SK-N-DZ (cell line): ENCODE results near the gene NT5DC2.

Experiments used
- DNase-seq: peaks from one replicate; pipeline ENCODE4 v3.0.0-alpha.2; 2015; ENCODE audit warnings: low spot score

The NT5DC2 gene

GRCh38 chr3:52525680-52526561, 7.7 kb downstream of the NT5DC2 start:
- DNase-seq: no peak

DNA sequence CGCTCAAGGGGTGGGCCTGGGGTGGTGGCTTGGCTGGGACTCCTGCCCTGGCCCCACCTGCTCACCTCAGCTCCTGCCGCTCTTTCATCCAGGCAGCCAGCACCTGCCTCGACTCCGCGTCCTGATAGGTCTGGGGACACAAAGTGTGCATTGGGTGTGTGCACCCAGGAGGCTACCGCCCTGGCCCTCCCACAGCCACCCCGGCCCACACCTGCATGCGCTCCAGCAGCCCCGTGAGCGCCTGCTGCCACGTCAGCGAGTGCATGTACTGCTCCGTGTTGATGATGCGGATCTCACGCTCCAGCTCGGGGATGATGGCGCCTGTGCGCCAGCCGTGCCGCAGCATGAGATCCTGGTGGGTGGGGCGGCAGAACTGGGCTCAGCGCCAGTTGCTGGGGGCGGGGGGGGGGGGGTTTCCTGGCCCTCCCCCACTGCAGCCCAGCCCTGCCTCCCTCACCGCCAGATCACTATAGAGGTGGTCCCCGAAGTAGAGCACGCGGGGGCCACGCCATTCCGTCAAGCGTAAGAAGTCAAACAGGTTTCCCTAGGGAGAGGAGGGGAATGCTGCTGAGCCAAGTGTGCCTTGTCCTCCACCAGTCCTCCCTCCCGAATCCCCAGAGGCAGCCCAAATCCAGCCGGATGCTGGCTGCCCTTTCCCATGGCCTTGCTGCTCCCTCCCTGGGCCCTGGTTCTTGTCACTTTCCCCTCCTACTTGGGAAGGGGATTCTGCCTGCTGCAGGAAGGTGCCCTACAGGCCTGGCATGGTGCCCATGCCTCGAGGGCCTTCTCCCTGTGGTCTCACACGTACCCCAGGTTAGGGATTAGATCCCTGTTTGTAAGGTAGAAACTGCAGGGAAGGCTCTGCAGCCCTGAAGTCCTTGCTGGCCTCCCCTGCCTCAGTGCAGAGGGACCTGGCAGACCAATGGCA, 8.6 kb downstream of the NT5DC2 start:
- no peak for DNase-seq

- no peak for DNase-seq
Observed at GRCh38 chr3:52524258-52524751, 9.4 kb downstream of the NT5DC2 start.

DNA sequence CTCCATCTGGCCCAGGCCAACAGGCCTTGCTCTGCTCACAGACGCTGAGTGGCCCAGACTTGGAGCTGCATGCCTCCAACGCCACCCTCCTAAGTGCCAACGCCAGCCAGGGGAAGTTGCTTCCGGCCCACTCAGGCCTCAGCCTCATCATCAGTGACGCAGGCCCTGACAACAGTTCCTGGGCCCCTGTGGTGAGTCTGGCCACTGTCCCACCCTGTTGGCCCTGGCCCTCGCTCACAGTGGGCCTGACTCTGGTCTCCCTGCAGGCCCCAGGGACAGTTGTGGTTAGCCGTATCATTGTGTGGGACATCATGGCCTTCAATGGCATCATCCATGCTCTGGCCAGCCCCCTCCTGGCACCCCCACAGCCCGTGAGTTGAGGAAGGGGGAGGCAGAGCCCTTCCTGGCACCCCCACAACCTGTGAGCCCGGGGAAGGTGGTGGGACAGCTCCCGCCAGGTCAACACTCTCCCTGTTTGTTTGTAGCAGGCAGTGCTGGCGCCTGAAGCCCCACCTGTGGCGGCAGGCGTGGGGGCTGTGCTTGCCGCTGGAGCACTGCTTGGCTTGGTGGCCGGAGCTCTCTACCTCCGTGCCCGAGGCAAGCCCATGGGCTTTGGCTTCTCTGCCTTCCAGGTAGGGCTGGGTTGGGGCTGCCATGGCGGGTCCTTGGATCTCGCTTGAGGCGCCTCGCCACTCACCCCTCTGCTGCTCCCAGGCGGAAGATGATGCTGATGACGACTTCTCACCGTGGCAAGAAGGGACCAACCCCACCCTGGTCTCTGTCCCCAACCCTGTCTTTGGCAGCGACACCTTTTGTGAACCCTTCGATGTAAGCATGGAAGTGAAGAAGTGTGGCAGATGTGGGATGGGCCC, 10.0 kb downstream of the NT5DC2 start:
- DNase-seq: no peak

GRCh38 chr3:52522651-52523251, 10.9 kb downstream of the NT5DC2 start:
- no peak for DNase-seq

GRCh38 chr3:52521881-52522650, 11.6 kb downstream of the NT5DC2 start:
- DNase-seq: no peak

DNA sequence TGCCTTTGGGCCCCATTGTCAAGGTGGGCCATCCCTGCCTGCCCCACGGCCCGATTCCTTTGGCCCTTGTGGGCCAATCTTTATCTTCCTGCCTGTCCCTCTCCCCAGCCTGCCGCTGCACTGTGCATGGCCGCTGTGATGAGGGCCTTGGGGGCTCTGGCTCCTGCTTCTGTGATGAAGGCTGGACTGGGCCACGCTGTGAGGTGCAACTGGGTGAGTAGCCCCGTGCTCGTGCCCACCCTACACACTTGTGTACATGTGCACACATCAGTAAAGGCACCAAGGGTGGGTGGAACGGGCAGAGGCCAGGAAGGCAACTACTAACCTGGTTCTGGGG, 12.2 kb downstream of the NT5DC2 start:
- DNase-seq: no peak

DNA sequence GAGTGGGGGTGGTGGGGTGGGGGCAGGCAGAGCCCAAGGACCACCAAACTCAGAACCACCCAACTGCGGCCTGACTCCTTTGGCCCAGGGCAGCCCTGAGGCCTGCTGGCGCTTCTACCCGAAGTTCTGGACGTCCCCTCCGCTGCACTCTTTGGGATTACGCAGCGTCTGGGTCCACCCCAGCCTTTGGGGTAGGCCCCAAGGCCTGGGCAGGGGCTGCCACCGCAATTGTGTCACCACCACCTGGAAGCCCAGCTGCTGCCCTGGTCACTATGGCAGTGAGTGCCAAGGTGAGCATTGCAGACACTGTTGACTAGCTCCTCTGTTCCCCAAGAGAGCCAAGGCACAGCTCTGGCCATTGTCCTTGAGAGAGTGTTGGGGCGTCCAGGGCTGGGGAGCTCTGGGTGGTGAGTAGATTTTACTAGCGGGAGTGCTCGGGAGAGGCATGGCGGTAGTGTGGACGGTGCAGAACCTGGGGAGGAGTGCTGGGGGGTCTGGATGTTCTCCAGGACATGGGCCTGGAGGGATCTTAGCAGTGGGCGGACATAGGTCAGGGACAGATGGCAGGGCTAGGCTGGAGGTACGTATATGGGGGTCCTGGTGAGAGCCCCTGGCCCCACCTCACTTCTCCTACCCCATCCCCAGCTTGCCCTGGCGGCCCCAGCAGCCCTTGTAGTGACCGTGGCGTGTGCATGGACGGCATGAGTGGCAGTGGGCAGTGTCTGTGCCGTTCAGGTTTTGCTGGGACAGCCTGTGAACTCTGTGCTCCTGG, 12.8 kb downstream of the NT5DC2 start:
- DNase-seq: no peak

- DNase-seq: no peak
Observed at GRCh38 chr3:52520141-52520667, 13.5 kb downstream of the NT5DC2 start.

- DNase-seq: no peak
Observed at GRCh38 chr3:52519445-52520140, 14.1 kb downstream of the NT5DC2 start.

DNA sequence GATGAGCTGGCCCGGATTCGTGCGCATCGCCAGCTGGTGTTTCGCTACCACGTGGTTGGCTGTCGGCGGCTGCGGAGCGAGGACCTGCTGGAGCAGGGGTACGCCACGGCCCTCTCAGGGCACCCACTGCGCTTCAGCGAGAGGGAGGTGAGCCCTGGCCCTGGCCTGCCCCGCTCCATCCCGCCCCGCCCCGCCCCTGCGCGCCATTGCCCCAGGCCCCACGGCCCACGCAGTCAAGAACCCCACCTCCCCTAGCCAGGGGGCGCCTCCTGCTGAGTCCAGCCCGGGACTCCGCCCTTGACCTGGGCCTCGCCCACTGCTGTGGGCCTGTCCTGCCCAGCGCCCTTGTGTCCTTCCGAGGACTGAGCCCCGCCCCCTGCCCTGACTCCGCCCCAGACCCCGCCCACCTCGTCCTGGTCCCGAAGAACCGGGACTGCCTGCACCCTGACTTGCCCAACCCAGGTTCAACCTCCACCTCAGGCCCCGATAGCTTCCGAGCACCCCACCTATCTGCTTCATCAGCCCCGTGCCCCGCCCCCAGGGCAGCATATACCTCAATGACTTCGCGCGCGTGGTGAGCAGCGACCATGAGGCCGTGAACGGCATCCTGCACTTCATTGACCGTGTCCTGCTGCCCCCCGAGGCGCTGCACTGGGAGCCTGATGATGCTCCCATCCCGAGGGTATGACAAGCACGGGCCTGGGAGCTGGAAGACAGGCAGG, 14.8 kb downstream of the NT5DC2 start:
- DNase-seq: no peak

DNA sequence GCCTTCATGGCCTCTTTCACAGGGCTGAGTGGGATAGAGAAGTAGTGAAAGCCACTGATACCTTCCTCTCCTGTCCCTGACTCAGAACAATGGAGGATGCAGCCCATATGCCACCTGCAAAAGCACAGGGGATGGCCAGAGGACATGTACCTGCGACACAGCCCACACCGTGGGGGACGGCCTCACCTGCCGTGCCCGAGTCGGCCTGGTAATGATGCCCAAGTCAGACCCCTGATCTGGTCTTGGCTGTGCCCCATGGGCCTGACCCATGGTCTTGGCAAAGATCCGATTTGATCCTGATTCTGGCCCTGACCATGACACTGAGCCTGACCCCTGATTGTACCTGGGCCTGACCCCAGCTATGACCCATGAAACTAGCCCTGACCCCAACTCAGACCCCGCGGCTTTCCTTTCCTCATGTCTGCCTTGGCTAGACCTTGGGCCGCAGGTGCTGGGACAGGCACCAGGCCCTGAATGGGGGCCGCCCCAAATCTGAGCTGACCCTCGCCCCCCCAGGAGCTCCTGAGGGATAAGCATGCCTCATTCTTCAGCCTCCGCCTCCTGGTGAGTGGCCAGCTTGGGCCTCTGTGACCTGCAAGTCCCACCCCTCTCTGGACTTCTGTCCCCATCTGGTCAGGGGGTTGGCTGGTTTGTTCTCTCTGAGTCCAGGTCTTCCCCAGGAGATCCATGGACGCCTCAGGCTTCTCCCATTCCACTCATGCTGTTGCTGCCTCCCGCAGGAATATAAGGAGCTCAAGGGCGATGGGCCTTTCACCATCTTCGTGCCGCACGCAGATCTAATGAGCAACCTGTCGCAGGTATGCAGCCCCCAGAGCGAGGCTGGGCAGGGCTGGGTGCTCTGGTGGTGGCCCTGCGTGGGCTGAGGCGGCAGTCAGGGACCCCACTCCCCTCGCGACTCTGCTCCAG, 15.6 kb downstream of the NT5DC2 start:
- DNase-seq: no peak

DNA sequence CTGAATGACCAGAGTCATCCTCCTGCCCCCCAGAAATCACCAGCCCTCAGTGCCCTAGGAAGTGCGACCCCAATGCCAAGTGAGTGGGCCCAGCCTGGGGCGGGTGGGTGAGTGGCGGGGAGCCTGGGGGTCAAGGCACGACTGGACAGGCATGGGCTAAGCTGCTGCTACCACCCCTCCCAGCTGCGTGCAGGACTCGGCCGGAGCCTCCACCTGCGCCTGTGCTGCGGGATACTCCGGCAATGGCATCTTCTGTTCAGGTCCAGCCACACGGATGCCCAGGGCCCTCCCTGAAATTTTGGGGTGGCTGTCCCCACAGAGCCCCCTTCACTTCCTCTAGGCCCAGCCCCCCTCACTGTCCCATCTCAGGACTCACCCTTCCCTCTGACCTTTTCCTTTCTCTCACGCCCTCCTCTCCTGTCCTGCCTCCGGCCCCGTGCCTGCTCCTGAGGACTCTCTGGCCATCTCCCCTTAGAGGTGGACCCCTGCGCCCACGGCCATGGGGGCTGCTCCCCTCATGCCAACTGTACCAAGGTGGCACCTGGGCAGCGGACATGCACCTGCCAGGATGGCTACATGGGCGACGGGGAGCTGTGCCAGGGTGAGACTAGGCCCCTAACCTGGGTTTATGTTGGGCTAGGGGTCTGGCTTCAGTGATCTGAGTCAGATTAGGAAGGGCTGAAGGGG, 17.0 kb downstream of the NT5DC2 start:
- no peak for DNase-seq

GRCh38 chr3:52515192-52515591, 18.5 kb downstream of the NT5DC2 start:
- no peak for DNase-seq

GRCh38 chr3:52514576-52514975, 19.1 kb downstream of the NT5DC2 start:
- DNase-seq: no peak

GRCh38 chr3:52513281-52513680, 20.4 kb downstream of the NT5DC2 start:
- no peak for DNase-seq
